ENCODE measurements around the gene KCNK4. TPM values are rescaled to one million over a fixed set of nuclear protein-coding genes. Genes with fewer than 3 reads are reported as not detected.
A peak's percentile ranks its signal among the peaks of the same experiment; 100 is the strongest.
"Not testable (repeated sequence)": the region's sequence is repeated elsewhere in the genome, so short reads cannot be mapped to it uniquely, and the experiment has no call there.

KCNK4 gene
- total RNA-seq, 1 donor from 2014 or later: not detected

DNA sequence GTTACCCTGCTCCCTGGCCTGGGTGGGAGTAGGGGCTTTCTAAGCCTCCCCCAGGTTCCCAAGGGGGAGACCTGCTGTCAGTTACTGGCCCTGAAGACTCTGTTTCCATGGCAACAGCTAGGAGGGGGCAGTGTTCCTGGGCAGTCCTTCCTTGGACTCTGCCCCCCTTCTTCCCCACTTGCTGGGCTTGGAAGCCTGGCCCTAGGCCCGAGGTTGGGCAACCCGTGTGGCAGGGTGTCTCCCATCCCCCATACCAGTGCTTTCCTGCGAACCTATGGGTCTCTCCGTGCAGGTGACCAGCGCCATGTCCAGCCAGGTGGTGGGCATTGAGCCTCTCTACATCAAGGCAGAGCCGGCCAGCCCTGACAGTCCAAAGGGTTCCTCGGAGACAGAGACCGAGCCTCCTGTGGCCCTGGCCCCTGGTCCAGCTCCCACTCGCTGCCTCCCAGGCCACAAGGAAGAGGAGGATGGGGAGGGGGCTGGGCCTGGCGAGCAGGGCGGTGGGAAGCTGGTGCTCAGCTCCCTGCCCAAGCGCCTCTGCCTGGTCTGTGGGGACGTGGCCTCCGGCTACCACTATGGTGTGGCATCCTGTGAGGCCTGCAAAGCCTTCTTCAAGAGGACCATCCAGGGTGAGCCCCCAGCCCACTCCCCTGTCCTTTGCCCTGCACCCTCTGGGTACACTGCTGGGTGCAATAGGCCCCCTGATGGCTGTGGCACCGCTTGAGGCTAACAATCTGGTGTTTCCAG, 15.9 kb downstream of the KCNK4 start:
- no peak for DNase-seq

- DNase-seq: not testable (repeated sequence)
These were observed 16.7 kb downstream of the KCNK4 start for GRCh38 chr11:64307795-64308194.

DNA sequence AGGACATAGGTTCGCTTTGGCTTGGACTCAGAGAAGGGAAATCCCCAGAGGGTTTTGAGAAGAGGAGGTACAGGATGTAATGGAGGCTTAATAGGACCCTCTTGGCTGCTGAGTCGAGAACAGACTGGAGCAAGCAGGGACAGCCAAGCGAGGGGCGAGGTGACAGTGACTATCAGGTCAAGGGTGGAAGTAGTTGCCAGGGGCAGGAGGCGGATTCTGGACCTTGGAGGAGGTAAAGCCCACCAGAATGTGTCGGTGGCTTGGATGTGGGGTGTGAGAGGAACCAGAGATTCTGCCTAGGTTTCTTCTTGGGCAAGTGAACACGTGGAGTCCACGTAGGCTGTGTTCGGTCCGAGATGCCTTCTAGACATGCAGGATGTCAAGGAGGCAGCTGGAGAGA, 21.8 kb downstream of the KCNK4 start:
- no peak for DNase-seq

- peak; percentile 55 for DNase-seq
These were observed 22.5 kb downstream of the KCNK4 start for GRCh38 chr11:64313491-64314145.

DNA sequence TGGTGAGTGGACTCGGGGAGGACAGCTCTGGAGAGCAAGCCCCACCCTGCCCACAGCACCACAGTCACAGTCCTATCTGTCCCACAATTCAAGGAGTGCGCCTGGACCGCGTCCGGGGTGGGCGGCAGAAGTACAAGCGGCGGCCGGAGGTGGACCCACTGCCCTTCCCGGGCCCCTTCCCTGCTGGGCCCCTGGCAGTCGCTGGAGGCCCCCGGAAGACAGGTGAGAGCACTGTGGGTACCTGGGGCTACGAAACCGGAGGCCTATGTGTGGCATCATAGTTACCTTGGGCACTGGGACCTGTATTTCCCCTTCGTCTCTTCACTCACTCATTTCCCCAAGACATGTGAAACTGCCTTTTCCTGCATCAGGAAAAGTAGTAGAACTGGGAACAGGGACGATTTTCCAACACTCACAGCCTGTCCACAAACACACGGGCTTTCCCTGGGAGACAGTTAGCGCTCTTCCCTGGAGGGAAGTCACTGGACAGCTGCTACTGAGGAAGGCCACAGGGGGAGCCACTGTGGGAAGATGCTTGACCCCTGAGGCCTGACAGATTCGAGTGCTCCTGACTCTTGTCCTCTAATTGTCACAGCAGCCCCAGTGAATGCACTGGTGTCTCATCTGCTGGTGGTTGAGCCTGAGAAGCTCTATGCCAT, 23.2 kb downstream of the KCNK4 start:
- no peak for DNase-seq

DNA sequence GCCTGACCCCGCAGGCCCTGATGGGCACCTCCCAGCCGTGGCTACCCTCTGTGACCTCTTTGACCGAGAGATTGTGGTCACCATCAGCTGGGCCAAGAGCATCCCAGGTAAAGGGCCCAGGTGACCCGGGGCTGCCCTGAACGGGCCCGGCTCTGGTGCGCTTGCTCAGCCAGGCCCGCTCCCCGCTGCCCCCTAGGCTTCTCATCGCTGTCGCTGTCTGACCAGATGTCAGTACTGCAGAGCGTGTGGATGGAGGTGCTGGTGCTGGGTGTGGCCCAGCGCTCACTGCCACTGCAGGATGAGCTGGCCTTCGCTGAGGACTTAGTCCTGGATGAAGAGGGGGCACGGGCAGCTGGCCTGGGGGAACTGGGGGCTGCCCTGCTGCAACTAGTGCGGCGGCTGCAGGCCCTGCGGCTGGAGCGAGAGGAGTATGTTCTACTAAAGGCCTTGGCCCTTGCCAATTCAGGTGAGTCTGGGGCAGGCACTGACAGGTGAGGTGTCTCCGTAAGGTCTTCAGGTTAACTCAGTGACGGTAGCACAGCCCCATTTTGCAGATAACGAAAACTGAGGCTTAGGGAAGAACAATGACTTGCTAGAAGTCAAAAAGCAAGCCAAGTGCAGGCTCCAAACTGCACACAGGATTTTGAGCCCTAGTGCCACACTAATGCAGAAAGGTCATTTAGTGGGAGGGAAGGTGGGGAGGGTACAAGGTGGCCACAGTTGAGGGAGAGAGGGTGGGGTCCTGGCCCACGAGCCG, 23.9 kb downstream of the KCNK4 start:
- no peak for DNase-seq

DNA sequence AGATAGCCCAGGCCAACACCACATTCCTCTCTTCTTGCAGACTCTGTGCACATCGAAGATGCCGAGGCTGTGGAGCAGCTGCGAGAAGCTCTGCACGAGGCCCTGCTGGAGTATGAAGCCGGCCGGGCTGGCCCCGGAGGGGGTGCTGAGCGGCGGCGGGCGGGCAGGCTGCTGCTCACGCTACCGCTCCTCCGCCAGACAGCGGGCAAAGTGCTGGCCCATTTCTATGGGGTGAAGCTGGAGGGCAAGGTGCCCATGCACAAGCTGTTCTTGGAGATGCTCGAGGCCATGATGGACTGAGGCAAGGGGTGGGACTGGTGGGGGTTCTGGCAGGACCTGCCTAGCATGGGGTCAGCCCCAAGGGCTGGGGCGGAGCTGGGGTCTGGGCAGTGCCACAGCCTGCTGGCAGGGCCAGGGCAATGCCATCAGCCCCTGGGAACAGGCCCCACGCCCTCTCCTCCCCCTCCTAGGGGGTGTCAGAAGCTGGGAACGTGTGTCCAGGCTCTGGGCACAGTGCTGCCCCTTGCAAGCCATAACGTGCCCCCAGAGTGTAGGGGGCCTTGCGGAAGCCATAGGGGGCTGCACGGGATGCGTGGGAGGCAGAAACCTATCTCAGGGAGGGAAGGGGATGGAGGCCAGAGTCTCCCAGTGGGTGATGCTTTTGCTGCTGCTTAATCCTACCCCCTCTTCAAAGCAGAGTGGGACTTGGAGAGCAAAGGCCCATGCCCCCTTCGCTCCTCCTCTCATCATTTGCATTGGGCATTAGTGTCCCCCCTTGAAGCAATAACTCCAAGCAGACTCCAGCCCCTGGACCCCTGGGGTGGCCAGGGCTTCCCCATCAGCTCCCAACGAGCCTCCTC, 24.8 kb downstream of the KCNK4 start:
- DNase-seq: not testable (repeated sequence)

DNA sequence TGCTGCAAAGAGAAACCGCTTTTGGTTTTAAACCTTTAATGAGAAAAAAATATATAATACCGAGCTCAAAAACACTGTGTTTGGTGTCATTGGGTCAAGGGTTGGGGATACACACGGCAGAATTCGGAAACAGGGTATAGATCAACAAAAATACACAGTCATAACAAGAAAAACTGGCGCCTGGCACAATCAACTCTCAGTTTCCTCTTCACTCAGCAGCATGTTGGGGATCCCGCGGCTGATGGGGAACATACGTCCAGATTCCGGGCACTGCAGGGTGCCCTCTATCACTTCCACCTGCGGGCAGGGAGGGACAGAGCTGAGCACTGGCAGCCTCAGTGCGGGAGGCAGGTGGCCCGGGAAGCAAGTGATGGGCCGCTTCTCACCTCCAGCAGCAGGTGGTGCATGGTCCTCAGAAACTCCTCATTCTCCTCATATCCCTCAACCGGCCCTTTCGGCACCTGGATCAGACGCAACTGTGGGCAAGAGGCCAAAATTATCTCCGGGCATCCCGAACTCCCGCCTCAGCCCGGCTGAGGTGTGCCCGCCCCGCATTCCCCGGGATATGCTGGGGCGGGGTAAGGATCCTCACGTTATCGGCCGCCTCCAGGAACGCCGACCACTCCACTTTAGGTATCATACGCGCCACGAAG, 25.7 kb downstream of the KCNK4 start:
- no peak for DNase-seq

DNA sequence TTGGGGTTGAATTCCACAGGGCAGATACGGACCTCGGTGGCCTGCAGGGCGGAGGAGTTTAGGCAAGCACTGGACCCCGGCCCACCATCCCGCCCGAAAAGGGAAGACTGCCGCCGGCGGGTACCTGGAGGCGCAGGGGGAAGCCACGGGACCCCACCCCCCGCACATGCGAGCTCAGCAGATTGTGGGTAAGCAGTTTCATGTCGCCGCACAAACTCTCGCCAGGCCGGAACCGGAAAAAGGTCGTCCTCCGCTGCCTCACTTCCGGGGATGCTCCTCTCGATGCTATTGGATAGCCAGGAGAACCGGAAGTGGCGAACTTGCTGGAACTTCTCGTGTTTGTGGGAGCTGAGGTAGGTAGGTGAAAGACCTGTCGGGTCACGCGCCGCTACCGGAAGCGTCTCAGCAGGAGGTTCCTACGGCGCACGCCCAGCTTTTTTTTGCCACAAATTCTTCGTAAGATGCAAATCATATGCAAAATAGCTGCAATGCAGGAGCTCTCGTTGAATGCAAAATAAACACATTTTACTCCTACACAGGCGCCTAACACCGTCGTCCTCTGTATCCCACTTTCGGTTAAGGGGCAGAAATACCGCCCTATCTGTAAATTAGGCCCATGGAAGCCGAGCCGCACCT, 26.3 kb downstream of the KCNK4 start, which contains the start of gene TRMT112:
Gene TRMT112, minus strand, starts transcription at position 235 of the 636 bp plus-strand sequence. Its CDS starts 33 bp downstream, at position 202.
- peak; percentile 99 for DNase-seq

- DNase-seq: peak; percentile 99
These were observed 27.1 kb downstream of the KCNK4 start, which contains the start of gene PRDX5 for GRCh38 chr11:64317961-64318765. Gene PRDX5 (plus strand): TSS chr11:64318121. CDS start chr11:64318216, 95 bp downstream.

DNA sequence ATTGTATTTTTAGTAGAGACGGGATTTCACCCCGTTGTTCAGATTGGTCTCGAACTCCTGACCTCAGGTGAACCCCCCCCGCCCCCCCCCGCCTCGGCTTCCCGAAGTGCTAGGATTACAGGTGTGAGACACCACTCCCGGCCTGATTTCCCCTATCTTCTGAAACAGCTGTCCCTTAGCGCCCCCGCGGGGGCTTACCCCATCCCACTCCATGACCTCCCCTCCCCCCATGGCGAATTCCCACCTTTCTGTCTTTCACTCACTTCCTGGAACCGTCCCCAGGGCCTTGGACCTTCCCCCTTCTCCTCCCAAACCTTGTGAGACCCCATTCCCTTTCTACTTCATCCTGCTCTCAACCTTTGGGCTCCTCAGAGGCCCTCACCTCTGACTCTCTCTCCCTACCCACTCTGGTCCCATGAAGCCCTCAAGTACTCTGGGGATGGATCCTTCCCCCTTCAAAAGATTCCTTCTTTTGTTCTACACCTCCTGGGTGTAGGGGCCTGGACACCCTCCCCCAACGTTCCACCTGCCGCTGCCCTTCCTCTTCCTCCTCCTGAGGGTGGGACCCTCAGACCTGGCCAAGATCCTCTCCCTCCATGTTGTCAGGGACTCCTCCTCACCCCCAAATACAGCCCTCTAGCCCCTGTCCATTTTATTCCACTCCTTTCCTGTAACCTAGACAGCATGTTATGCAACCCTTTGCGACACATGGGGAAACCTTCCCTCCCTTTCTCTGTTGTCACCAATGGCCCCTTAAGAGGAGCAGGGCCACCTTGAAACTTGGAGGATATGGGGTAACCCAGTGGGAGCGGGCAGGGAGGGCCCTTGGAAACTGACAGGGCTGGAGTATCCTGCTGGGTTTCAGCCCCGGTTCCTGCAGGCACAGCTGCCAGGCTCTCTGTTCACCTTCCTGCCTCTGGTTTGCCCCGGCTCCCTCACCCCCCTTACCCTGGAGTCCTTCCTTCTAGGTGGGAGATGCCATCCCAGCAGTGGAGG, 28.0 kb downstream of the KCNK4 start:
- no peak for DNase-seq

DNA sequence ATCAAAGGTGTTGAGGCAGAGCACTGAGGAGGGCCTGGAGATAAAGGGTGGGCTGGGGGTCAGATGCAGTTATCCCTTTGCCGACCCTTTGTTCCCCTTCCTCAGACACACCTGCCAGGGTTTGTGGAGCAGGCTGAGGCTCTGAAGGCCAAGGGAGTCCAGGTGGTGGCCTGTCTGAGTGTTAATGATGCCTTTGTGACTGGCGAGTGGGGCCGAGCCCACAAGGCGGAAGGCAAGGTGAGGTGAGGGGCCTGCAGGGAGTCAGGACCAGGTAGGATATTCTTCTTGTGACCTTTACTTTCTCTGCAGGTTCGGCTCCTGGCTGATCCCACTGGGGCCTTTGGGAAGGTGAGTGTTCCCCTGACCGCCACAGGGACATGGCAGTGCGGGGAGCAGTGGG, 29.5 kb downstream of the KCNK4 start:
- no peak for DNase-seq

DNA sequence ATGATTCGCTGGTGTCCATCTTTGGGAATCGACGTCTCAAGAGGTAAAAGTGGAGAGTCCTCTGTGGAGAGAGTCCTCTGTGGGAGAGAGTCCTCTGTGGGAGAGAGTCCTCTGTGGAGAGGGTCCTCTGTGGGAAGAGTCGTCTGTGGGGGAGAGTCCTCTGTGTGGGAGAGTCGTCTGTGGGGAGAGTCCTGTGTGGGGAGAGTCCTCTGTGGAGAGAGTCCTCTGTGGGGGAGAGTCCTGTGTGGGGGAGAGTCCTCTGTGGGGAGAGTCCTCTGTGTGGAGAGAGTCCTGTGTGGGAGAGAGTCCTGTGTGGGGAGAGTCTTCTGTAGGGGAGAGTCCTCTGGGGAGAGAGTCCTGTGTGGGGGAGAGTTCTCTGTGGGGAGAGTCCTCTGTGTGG, 29.9 kb downstream of the KCNK4 start:
- no peak for DNase-seq

GRCh38 chr11:64321533-64321932, 30.4 kb downstream of the KCNK4 start:
- no peak for DNase-seq

- no peak for DNase-seq
These were observed 31.8 kb downstream of the KCNK4 start for GRCh38 chr11:64322925-64323260.

GRCh38 chr11:64323373-64323772, 32.3 kb downstream of the KCNK4 start:
- DNase-seq: no peak

DNA sequence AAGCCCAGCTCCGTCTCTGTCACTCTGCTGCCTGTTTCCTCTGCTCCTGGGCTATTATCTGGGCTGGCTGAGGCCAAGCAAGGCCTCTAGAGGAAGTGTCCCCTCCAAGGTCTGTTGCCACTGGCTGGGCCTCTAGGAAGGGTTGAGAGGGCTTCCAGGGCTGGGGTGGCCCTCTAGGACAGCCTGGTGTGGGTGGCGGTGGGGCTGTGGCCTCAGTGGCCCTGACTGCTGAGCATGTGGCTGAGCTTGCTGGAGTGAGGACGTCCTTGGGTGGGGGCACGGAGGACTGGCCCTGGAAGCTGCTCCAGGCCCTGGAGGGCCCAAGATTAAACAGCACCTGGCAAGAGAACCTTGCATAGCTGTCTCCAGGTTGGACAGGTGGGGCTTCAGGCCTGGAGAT, 32.9 kb downstream of the KCNK4 start:
- DNase-seq: not testable (repeated sequence)

Data from tongue (tissue), 2 donors.